ENCODE data around the gene APOL1. TPM values are rescaled to one million over a fixed set of nuclear protein-coding genes. Genes with fewer than 3 reads are reported as not detected.
"Not testable (repeated sequence)": the region's sequence is repeated elsewhere in the genome, so short reads cannot be mapped to it uniquely, and the experiment has no call there.

The APOL1 gene
- total RNA-seq, 1 experiment from 2014 or later: 0.30 TPM

GRCh38 chr22:36258701-36259614 lies 6.0 kb downstream of the APOL1 start:
- ATAC-seq (no peak), DNase-seq (ENCODE audit: low read depth, low spot score) (no peak)
- H3K9ac ChIP-seq (ENCODE audit: low read length): no peak overlapping the region
- no peaks in the 10 kb centered on the region for H4K20me1 ChIP-seq (ENCODE audit: insufficient read depth)
- no peak overlapping the region for H3K4me3 ChIP-seq (replicated peaks in 1 of 2; ENCODE audit: low read depth in 1 of 2, low read length in 2 of 2)
- no TSS peak for BruUV-seq (replicated peaks)
- H3K36me3 ChIP-seq (ENCODE audit: control insufficient read depth in 1 of 2, insufficient read depth in 2 of 2, low read length in 2 of 2): no peaks in the 10 kb centered on the region
- H2AFZ ChIP-seq (ENCODE audit: low read depth, low read length, poor library complexity, severe bottlenecking): no peak overlapping the region
- ChIA-PET CTCF (no interaction called here), POLR2A (no interaction called here), RAD21 (ENCODE audit: low non-redundant PET in 1 of 2, low total read pairs in 2 of 2, uncharacterized antibody in 2 of 2, unreplicated experiment in 2 of 2) (no interaction called here)
- no peak overlapping the region for H3K4me2 ChIP-seq (ENCODE audit: low read length)
- H3K9me2 ChIP-seq (ENCODE audit: insufficient read depth): no peaks in the 10 kb centered on the region
- intact Hi-C loops (cut with micrococcal nuclease): no loop called here
- H3K27me3 ChIP-seq (ENCODE audit: insufficient read depth, low read length): no peaks in the 10 kb centered on the region
- H3K79me2 ChIP-seq (ENCODE audit: insufficient read depth, low read length): no peaks in the 10 kb centered on the region
- no peaks in the 10 kb centered on the region for H3K9me3 ChIP-seq (ENCODE audit: control insufficient read depth in 1 of 2, insufficient read depth in 1 of 2, low read depth in 1 of 2, low read length in 2 of 2)
- no peak overlapping the region for H3K27ac ChIP-seq (ENCODE audit: low read depth, low read length)
- no peak for TF ChIP-seq TCF7L2 (IDR thresholded peaks at IDR 0.05; ENCODE audit: borderline replicate concordance, extremely low read depth, insufficient read depth, insufficient read length)
- TF ChIP-seq EZH2 (IDR thresholded peaks at IDR 0.05): no peak
- TF ChIP-seq MAX (IDR thresholded peaks at IDR 0.05): no peak
- H3K4me1 ChIP-seq (ENCODE audit: control insufficient read depth in 1 of 2, insufficient read depth in 2 of 2, low read length in 2 of 2): no peaks in the 10 kb centered on the region

GRCh38 chr22:36259615-36260300 lies 6.8 kb downstream of the APOL1 start:
- intact Hi-C loops (cut with micrococcal nuclease): no loop called here
- Histone ChIP-seq H3K9ac (ENCODE audit: low read length) (no peak overlapping the region), H3K27me3 (ENCODE audit: insufficient read depth, low read length) (no peaks in the 10 kb centered on the region), H3K4me3 (replicated peaks in 1 of 2; ENCODE audit: low read depth in 1 of 2, low read length in 2 of 2) (no peak overlapping the region), H2AFZ (ENCODE audit: low read depth, low read length, poor library complexity, severe bottlenecking) (no peak overlapping the region), H3K36me3 (ENCODE audit: control insufficient read depth in 1 of 2, insufficient read depth in 2 of 2, low read length in 2 of 2) (no peaks in the 10 kb centered on the region), H3K79me2 (ENCODE audit: insufficient read depth, low read length) (no peaks in the 10 kb centered on the region), H4K20me1 (ENCODE audit: insufficient read depth) (no peaks in the 10 kb centered on the region), H3K4me2 (ENCODE audit: low read length) (no peak overlapping the region), H3K9me2 (ENCODE audit: insufficient read depth) (no peaks in the 10 kb centered on the region), H3K4me1 (ENCODE audit: control insufficient read depth in 1 of 2, insufficient read depth in 2 of 2, low read length in 2 of 2) (no peaks in the 10 kb centered on the region), H3K27ac (ENCODE audit: low read depth, low read length) (no peak overlapping the region), H3K9me3 (ENCODE audit: control insufficient read depth in 1 of 2, insufficient read depth in 1 of 2, low read depth in 1 of 2, low read length in 2 of 2) (no peaks in the 10 kb centered on the region)
- ChIA-PET RAD21 (ENCODE audit: low non-redundant PET in 1 of 2, low total read pairs in 2 of 2, uncharacterized antibody in 2 of 2, unreplicated experiment in 2 of 2) (no interaction called here), POLR2A (no interaction called here), CTCF (no interaction called here)
- DNase-seq (ENCODE audit: low read depth, low spot score) (no peak), ATAC-seq (no peak)
- TF ChIP-seq REST (IDR thresholded peaks at IDR 0.05; ENCODE audit: low read depth) (no peak), ATF3 (IDR thresholded peaks at IDR 0.05) (no peak), SRF (IDR thresholded peaks at IDR 0.05; ENCODE audit: low read depth) (no peak)
- BruUV-seq (replicated peaks): no TSS peak

- H3K4me2 ChIP-seq (ENCODE audit: low read length); BruUV-seq (replicated peaks); CTCF ChIA-PET; H3K79me2 ChIP-seq (ENCODE audit: insufficient read depth, low read length); H3K9me2 ChIP-seq (ENCODE audit: insufficient read depth); ATAC-seq; DNase-seq (ENCODE audit: low read depth, low spot score); H3K36me3 ChIP-seq (ENCODE audit: control insufficient read depth in 1 of 2, insufficient read depth in 2 of 2, low read length in 2 of 2); H3K27ac ChIP-seq (ENCODE audit: low read depth, low read length); RAD21 ChIA-PET (ENCODE audit: low non-redundant PET in 1 of 2, low total read pairs in 2 of 2, uncharacterized antibody in 2 of 2, unreplicated experiment in 2 of 2); H3K4me1 ChIP-seq (ENCODE audit: control insufficient read depth in 1 of 2, insufficient read depth in 2 of 2, low read length in 2 of 2); intact Hi-C loops (cut with micrococcal nuclease); H3K27me3 ChIP-seq (ENCODE audit: insufficient read depth, low read length); POLR2A ChIA-PET; H3K4me3 ChIP-seq (replicated peaks in 1 of 2; ENCODE audit: low read depth in 1 of 2, low read length in 2 of 2); H4K20me1 ChIP-seq (ENCODE audit: insufficient read depth); H2AFZ ChIP-seq (ENCODE audit: low read depth, low read length, poor library complexity, severe bottlenecking); H3K9me3 ChIP-seq (ENCODE audit: control insufficient read depth in 1 of 2, insufficient read depth in 1 of 2, low read depth in 1 of 2, low read length in 2 of 2); H3K9ac ChIP-seq (ENCODE audit: low read length): not testable (repeated sequence)
Observed at GRCh38 chr22:36261675-36262074, 8.7 kb downstream of the APOL1 start.

All from HCT116 (cell line).